ENCODE data around the gene DNAJA4.

DNA sequence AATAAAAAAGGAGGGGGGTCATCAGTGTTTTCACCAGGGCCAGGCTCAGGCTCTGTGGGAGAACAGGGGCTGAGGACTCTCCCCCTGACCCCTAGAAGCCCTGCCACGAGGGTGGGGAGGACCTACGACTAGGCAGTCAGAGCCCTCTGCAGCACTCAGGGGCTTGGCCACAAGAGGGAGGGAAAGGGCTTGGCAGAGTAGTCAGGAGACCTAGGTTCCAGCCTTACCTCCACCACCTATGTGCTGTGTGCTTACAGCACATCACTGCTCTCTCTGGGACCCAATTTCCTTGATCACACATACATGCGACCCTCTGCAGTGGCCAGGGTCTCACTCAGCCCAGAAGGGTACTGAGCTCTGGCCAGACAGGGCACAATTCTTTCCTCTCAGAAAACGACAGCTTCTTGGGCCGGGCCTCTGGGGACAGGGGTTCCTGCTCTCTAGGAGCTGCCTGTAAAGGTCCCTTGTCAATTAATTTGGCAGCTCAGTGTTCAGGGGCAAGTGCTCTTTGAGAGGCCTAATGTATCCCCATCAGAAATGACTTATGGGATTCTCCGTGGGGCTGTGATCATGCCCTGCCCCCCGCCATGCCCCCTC, 51.4 kb downstream of the DNAJA4 start:
- TF ChIP-seq, protein P1, sequence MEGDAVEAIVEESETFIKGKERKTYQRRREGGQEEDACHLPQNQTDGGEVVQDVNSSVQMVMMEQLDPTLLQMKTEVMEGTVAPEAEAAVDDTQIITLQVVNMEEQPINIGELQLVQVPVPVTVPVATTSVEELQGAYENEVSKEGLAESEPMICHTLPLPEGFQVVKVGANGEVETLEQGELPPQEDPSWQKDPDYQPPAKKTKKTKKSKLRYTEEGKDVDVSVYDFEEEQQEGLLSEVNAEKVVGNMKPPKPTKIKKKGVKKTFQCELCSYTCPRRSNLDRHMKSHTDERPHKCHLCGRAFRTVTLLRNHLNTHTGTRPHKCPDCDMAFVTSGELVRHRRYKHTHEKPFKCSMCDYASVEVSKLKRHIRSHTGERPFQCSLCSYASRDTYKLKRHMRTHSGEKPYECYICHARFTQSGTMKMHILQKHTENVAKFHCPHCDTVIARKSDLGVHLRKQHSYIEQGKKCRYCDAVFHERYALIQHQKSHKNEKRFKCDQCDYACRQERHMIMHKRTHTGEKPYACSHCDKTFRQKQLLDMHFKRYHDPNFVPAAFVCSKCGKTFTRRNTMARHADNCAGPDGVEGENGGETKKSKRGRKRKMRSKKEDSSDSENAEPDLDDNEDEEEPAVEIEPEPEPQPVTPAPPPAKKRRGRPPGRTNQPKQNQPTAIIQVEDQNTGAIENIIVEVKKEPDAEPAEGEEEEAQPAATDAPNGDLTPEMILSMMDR (conservative IDR thresholded peaks at IDR 0.05; ENCODE audit: low read length): peak; percentile 53
- no peak for TF ChIP-seq EZH2phosphoT487 (IDR thresholded peaks at IDR 0.05; ENCODE audit: borderline replicate concordance, low read depth, low read length)
